WTC11 (cell line): ENCODE data around the gene PRKN.

Source experiments
- ATF2 ChIP-seq: sonication (generic); formaldehyde crosslinking; IDR thresholded peaks from 2 replicates; pipeline ENCODE4 v1.8.1; 2022; ENCODE audit warnings: low read depth, missing genetic modification reagents, borderline replicate concordance
- ATF3 ChIP-seq: sonication (generic); formaldehyde crosslinking; conservative IDR thresholded peaks from 2 replicates; pipeline ENCODE4 v1.8.1; 2022; ENCODE audit warnings: mild to moderate bottlenecking, missing genetic modification reagents
- CTCF ChIP-seq: fragments of 200-600 bp; IDR thresholded peaks from 2 replicates; pipeline ENCODE4 v1.8.0; 2022; ENCODE audit warnings: antibody characterized with exemption
- ESRRA ChIP-seq: sonication (generic); formaldehyde crosslinking; IDR thresholded peaks from 2 replicates; pipeline ENCODE4 v1.8.1; 2022; ENCODE audit warnings: mild to moderate bottlenecking, missing genetic modification reagents, borderline replicate concordance
- MLX ChIP-seq: sonication (generic); formaldehyde crosslinking; IDR thresholded peaks from 2 replicates; pipeline ENCODE4 v1.8.1; 2023; ENCODE audit warnings: mild to moderate bottlenecking, missing genetic modification reagents, moderate library complexity
- SMAD3 ChIP-seq: sonication (generic); formaldehyde crosslinking; IDR thresholded peaks from 2 replicates; pipeline ENCODE4 v1.8.0; 2022; ENCODE audit warnings: missing genetic modification reagents, mild to moderate bottlenecking, borderline replicate concordance
- TEAD1 ChIP-seq: sonication (generic); formaldehyde crosslinking; IDR thresholded peaks from 2 replicates; pipeline ENCODE4 v1.8.0; 2022; ENCODE audit warnings: mild to moderate bottlenecking, missing genetic modification reagents
- TEAD4 ChIP-seq: sonication (generic); formaldehyde crosslinking; IDR thresholded peaks from 2 replicates; pipeline ENCODE4 v1.8.0; 2022; ENCODE audit warnings: mild to moderate bottlenecking, missing genetic modification reagents
- TF ChIP-seq, protein P1 (sequence below): sonication (generic); formaldehyde crosslinking; IDR thresholded peaks from 2 replicates; pipeline ENCODE4 v1.8.1; 2022; ENCODE audit warnings: mild to moderate bottlenecking, moderate library complexity, missing genetic modification reagents
- TF ChIP-seq, protein P2 (sequence below): sonication (generic); formaldehyde crosslinking; IDR thresholded peaks from 2 replicates; pipeline ENCODE4 v1.8.0; 2022; ENCODE audit warnings: mild to moderate bottlenecking, missing genetic modification reagents

DNA sequence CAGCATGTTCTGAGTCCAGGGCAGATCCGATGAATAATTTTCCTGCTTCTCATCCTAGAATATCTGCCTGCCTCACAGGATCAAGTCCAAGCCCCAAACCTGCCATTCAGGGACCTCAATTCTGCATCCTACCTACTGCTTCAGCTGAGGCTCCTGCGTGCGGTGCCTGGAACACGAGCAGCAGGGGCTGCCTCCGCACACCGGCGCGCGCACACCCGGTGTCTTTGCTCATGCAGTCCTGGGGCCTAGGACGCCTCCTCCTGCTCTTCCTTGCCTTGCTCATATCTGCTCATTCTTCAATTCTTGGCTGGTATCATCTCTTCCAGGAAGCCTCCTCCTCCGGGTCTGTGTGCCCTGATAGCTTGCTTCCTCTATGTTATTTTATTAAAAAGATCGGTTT is 1372.6 kb downstream of the PRKN start:
- TF ChIP-seq SMAD3 (CRISPR knock-in tag), result no peak
- no peak for TF ChIP-seq CTCF
- TF ChIP-seq TEAD1, result no peak
- TF ChIP-seq ESRRA, result no peak
- no peak for TF ChIP-seq ATF3 (CRISPR knock-in tag)
- no peak for TF ChIP-seq TEAD4 (CRISPR knock-in tag)
- no peak for TF ChIP-seq ATF2 (CRISPR knock-in tag)
- TF ChIP-seq MLX (CRISPR knock-in tag), result no peak
- TF ChIP-seq, protein P1, sequence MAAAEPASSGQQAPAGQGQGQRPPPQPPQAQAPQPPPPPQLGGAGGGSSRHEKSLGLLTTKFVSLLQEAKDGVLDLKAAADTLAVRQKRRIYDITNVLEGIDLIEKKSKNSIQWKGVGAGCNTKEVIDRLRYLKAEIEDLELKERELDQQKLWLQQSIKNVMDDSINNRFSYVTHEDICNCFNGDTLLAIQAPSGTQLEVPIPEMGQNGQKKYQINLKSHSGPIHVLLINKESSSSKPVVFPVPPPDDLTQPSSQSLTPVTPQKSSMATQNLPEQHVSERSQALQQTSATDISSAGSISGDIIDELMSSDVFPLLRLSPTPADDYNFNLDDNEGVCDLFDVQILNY (CRISPR knock-in tag), result no peak
- TF ChIP-seq, protein P2, sequence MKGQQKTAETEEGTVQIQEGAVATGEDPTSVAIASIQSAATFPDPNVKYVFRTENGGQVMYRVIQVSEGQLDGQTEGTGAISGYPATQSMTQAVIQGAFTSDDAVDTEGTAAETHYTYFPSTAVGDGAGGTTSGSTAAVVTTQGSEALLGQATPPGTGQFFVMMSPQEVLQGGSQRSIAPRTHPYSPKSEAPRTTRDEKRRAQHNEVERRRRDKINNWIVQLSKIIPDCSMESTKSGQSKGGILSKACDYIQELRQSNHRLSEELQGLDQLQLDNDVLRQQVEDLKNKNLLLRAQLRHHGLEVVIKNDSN, result no peak
